ENCODE results near the gene TPPP.

The TPPP gene

GRCh38 chr5:665956-666711 lies 27.0 kb downstream of the TPPP start:
- no peak for DNase-seq

GRCh38 chr5:665541-665955 lies 27.6 kb downstream of the TPPP start:
- no peak for DNase-seq

GRCh38 chr5:664994-665360 lies 28.2 kb downstream of the TPPP start:
- no peak for DNase-seq

- DNase-seq: no peak
These were observed 28.7 kb downstream of the TPPP start for GRCh38 chr5:664343-664993.

- no peak for DNase-seq
These were observed 29.5 kb downstream of the TPPP start for GRCh38 chr5:663436-664342.

- DNase-seq: no peak
These were observed 30.3 kb downstream of the TPPP start for GRCh38 chr5:662751-663435.

- DNase-seq: no peak
These were observed 31.0 kb downstream of the TPPP start for GRCh38 chr5:661891-662750.

- no peak for DNase-seq
These were observed 32.6 kb downstream of the TPPP start for GRCh38 chr5:660491-661030.

GRCh38 chr5:659496-660263 lies 33.5 kb downstream of the TPPP start:
- DNase-seq: no peak

- DNase-seq: no peak
These were observed 35.0 kb downstream of the TPPP start for GRCh38 chr5:658103-658502.

GRCh38 chr5:657570-657969 lies 35.6 kb downstream of the TPPP start:
- DNase-seq: no peak

- no peak for DNase-seq
These were observed 37.7 kb downstream of the TPPP start for GRCh38 chr5:655406-655805.

- no peak for DNase-seq
These were observed 38.9 kb downstream of the TPPP start for GRCh38 chr5:654071-654778.

GRCh38 chr5:652773-653350 lies 40.3 kb downstream of the TPPP start:
- no peak for DNase-seq

- DNase-seq: no peak
These were observed 41.1 kb downstream of the TPPP start for GRCh38 chr5:652023-652515.

- no peak for DNase-seq
These were observed 41.7 kb downstream of the TPPP start for GRCh38 chr5:651296-652022.

GRCh38 chr5:647727-648126 lies 45.4 kb downstream of the TPPP start:
- no peak for DNase-seq

- DNase-seq: no peak
These were observed 45.8 kb downstream of the TPPP start for GRCh38 chr5:647311-647710.

All from right kidney (tissue), 1 donor.